Stimulated activated CD8-positive, alpha-beta memory T cell treated with anti-CD3 and anti-CD28 coated beads, Interleukin-15, amount 100 ng/mL, for 48 hours (primary cell): ENCODE data around the gene HSPG2.
"Not testable (repeated sequence)": the region's sequence is repeated elsewhere in the genome, so short reads cannot be mapped to it uniquely, and the experiment has no call there.

Source experiments
- DNase-seq, 2 donors: peaks; one replicate each; pipeline ENCODE4 v3.0.0-alpha.2; 2020; ENCODE audit warnings: low read depth in 2 of 2

HSPG2 gene

GRCh38 chr1:21937034-21937371 lies at the start of gene HSPG2:
Gene HSPG2, minus strand, starts transcription at chr1:21937310. Its CDS starts 93 bp downstream, at chr1:21937217.
- no peak for DNase-seq

- DNase-seq = not testable (repeated sequence)
Measured at GRCh38 chr1:21986386-21986785, 49.3 kb upstream of the HSPG2 start.

- not testable (repeated sequence) for DNase-seq
Measured at GRCh38 chr1:21985893-21986292, 48.8 kb upstream of the HSPG2 start.

DNA sequence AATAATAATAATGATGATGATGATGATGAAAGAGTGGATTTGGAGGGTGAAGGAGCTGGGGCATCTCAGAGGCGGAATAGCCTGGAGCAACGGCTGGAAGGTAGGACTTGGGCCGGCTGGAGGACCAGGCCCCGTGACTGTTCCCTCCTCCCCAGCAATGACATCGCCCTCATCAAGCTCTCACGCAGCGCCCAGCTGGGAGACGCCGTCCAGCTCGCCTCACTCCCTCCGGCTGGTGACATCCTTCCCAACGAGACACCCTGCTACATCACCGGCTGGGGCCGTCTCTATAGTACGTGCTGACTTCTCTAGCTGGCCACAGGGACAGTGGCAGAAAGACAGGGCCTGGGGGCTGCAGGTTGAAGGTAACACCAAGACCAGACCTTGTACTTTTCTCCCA lies 46.4 kb upstream of the HSPG2 start:
- DNase-seq = not testable (repeated sequence)

DNA sequence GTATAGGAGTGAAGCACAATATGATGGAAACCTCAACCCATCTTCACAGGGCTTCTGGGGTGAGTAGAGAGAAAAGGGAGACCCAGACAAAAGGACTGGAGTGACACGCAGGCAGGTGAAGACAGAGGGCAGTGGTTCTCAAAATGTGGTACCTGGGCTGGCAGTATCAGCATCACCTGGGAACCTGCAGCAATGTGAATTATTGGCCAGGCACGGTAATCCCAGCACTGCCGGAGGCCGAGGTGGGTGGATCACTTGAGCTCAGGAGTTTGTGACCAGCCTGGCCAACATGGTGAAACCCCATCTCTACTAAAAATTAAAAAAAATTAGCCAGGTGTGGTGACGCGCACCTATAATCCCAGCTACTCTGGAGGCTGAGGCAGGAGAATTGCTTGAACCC lies 45.0 kb upstream of the HSPG2 start:
- not testable (repeated sequence) for DNase-seq

GRCh38 chr1:21981253-21981652 lies 44.1 kb upstream of the HSPG2 start:
- not testable (repeated sequence) for DNase-seq

GRCh38 chr1:21980515-21981220 lies 43.6 kb upstream of the HSPG2 start:
- not testable (repeated sequence) for DNase-seq

GRCh38 chr1:21978209-21978608 lies 41.1 kb upstream of the HSPG2 start:
- DNase-seq = not testable (repeated sequence)

DNA sequence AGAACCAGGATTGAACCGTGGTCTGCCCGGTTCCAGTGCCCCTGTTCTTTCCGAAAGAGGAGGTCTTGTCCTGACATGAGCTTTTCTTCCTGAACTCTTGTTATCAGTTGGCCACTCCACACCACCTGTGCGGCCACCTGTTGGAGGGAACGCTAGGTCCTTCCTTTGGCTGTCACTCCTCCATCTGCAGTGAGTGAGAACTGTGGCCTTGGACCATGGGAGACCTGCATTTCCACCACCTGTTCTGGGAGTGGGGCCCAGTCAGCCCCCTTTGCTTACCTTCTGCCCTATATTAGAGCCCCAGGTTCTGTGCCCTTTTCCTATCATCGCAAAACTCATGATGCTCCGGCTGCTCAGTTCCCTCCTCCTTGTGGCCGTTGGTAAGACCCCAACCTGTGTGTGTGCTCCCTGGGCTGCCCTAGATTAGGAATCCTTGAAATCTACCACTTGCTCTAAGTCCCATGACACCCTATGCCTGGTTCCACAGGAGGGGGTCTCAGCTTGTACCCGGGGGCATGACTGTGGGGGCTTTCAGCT lies 39.7 kb upstream of the HSPG2 start, which contains the start of gene CELA3B:
Gene CELA3B, plus strand, starts transcription at position 320 of the 537 bp plus-strand sequence. Its CDS starts 18 bp downstream, at position 338.
- not testable (repeated sequence) for DNase-seq

DNA sequence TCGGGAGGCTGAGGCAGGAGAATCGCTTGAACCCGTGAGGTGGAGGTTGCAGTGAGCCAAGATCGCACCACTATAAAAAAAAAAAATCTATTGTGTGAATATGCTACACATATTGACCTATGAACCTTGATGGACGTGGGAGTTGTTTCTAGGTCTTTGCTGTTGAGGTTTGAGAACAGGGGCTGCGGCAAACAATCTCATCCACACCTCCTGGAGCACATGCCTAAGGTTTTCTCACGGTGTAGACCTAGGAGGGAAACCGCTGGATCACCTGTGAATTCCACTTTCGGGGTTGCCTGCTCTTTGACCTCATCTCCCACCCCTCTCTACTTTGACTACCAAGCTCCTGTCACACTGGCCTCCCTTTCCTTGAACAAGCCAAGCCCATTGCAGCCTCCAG lies 38.2 kb upstream of the HSPG2 start:
- DNase-seq = not testable (repeated sequence)

DNA sequence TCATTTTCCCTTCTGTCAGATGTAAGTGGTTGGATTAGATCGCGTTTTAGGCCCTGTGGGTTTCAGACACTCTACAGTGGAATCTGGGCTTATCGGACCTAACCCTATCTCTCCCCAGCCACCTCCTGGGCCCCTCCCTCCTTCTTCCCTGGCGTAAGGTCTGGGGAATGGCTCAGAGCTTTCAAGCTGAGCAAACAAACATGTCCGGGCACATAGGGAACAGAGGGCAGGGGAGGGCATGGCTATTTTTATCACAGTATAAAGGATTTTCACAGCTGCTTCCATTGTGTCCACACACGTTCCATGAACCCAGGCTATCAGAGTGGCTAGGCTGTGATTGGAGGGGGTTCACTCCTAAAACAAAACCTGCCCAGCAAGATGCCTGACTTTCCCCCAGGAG lies 37.6 kb upstream of the HSPG2 start:
- not testable (repeated sequence) for DNase-seq

- not testable (repeated sequence) for DNase-seq
Measured at GRCh38 chr1:21973948-21974347, 36.8 kb upstream of the HSPG2 start.

DNA sequence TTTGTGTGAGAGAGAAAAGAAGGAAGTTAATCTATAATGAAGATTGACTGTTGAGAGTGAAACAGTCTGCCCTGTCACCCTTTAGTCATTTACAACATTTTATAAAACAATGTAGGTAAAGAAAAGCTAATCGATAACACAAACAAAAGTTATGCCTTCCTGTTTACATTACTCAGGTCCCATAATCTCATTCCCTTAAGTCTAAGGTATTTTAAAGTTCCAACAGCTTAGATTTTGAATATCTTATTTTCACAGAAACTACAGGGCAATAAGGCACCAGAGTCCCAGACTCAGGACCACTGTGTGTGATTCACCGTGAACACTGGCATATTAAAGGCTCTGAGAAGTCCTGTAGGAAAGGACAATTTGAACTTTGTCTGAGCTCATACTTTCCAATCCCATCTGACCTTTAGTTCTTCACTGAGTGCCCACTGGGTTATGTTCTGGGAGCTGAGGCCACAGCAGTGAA lies 35.9 kb upstream of the HSPG2 start:
- not testable (repeated sequence) for DNase-seq

- DNase-seq = not testable (repeated sequence)
Measured at GRCh38 chr1:21970523-21970922, 33.4 kb upstream of the HSPG2 start.

GRCh38 chr1:21969066-21969465 lies 32.0 kb upstream of the HSPG2 start:
- not testable (repeated sequence) for DNase-seq

DNA sequence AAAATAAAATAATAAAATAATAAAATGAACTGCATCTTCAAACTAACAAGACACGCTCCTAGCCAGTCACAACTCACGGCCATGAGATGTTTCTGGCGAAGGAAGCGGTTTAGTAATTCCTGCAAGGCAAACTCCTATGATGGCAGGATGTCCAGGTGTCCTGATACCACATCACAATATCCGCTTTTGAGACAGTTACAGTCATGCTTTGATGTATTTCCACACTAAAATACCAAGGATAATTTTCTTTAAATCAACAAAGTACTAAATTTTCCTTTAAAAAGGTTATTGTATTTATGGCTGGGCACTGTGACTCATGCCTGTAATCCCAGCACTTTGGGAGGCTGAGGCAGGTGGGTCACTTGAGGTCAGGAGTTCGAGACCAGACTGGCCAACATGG lies 30.1 kb upstream of the HSPG2 start:
- DNase-seq = not testable (repeated sequence)

DNA sequence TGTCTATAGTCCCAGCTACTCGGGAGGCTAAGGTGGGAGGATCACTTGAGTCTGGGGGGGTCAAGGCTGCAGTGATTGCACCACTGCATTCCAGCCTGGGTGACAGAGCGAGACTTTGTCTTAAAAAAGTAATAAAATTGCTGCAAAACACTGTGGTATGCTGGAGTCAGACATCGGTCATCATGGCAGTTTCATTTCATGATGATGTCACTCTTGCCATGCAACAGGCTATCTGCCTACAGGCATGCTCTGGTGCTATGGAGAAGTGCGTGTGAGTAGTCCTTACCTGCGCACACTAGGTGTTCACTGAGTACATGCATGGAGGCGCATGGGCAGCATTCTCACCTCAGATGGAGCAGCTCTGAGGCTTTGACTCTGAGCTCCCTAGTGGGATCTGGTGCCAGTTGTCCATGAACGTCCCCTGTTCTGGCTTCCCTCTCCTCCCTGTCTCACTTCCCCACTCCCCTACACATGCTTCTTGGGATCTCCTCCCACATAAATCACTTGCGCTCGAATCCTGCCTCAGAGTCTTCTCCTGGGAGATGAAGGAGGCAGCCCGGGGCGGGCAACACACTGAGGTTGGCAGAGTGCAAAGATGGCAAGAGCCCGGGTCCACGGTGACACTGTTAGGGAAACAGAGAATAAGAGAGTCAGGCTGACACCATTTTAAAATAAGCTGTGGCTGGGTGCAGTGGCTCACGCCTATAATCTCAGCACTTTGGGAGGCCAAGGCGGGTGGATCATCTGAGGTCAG lies 29.3 kb upstream of the HSPG2 start:
- DNase-seq = no peak

- peak; percentile 55 to 59 for DNase-seq
Measured at GRCh38 chr1:21963477-21964217, 26.5 kb upstream of the HSPG2 start.

GRCh38 chr1:21961799-21962198 lies 24.7 kb upstream of the HSPG2 start:
- no peak for DNase-seq

DNA sequence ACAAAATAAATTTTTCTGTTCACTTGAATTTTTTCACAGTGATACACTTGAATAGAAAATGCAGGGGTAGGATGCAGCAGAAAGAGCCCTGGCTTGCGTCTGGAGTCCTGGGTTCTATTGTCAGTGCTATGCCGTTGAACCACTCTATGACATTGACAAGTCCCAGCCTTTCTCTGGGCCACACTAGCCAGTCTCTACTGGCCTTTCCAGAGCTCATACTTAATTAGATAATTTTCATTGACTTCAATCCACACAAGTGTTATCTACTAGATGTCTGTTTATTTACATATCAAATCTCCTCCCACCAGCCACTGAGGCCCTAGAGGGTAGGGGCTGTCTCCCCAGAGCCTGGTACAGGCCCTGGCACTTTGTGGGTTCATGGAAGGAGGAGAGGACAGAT lies 24.2 kb upstream of the HSPG2 start:
- no peak for DNase-seq

DNA sequence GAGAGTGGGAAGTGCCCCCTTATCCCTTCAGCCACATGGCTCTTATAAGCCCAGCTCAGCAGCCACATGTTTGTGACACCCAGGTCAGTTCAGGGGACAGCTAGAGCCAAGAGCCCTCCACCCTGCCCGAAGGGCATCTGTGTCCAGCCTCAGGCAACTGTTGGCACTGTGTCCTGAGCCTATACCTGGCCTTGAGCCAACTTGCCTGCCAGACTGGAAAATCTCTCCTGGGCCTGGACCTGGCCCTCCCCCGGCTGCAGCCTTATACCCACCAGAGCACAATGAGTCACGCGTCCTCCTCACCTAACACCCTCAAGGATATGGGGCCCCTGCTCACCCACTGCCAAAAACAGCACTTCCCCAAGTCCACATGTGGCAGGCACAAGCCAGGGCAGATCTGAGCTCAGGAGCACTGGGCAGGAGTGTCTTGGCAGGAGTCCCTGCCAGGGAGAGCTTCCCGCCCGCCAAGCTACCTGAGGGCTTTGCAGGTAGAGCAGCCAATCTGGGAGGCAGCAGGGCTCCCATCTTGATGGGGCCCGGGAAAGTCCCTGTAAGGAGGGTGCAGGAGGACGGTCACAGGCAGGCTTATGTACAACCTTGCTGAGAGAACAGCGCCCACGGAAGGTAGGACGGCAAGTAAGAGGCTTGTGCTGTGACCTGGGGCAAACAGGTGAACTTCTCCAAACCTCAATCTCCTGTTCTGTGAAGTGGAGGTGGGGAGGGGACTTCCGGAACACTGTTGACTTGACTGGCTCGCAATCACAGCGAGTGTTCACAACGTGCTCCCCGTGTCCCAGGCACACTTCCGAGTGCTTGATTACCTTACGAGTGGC lies 19.8 kb upstream of the HSPG2 start:
- peak in 1 of 2 donors; percentile 17 for DNase-seq
